Natural killer cell (primary cell): ENCODE measurements around the gene TMEM171. TPM values are rescaled to one million over a fixed set of nuclear protein-coding genes. Genes with fewer than 3 reads are reported as not detected.

Experiments used
- ATAC-seq, 3 donors: fragments of 150-1000 bp in 2 of 3; fragments of 200-7000 bp in 1 of 3; cut with Tn5 transposase; 1 replicate in 1 of 3; 2 replicates in 2 of 3; pipeline ENCODE4 v1.10.0; 2021; ENCODE audit warnings: mild to moderate bottlenecking in 2 of 3, moderate library complexity in 2 of 3
- DNase-seq, 2 donors: peaks; one replicate each; pipeline versions ENCODE4 v3.0.0 to v3.0.0-alpha.2; 2013 to 2021; ENCODE audit warnings: mixed read lengths in 1 of 2
- H3K27ac ChIP-seq: one replicate; pipeline ENCODE4 v1.5.1; 2013; ENCODE audit warnings: mild to moderate bottlenecking, low read length
- H3K27me3 ChIP-seq: one replicate; pipeline ENCODE4 v1.6.1; 2013; ENCODE audit warnings: low read length; ENCODE audit not compliant: control insufficient read depth, insufficient read depth
- H3K36me3 ChIP-seq: one replicate; pipeline ENCODE4 v1.6.1; 2013; ENCODE audit warnings: low read length; ENCODE audit not compliant: control insufficient read depth, insufficient read depth
- H3K4me1 ChIP-seq: one replicate; pipeline ENCODE4 v1.6.1; 2013; ENCODE audit warnings: low read length; ENCODE audit not compliant: control insufficient read depth, insufficient read depth
- H3K4me3 ChIP-seq: one replicate; pipeline ENCODE4 v1.5.1; 2013; ENCODE audit warnings: low read length
- H3K9me3 ChIP-seq: one replicate; pipeline ENCODE4 v1.6.1; 2013; ENCODE audit warnings: low read length; ENCODE audit not compliant: control insufficient read depth, insufficient read depth
- H3K27ac Mint-ChIP-seq, 2 donors: one replicate each; pipeline ENCODE4 v1.8.0; 2022; ENCODE audit warnings: mild to moderate bottlenecking in 2 of 2, mixed read lengths in 2 of 2, moderate library complexity in 1 of 2
- H3K27me3 Mint-ChIP-seq, 2 donors: one replicate each; pipeline ENCODE4 v1.8.0; 2022; ENCODE audit warnings: low read depth in 2 of 2, mixed read lengths in 2 of 2
- H3K36me3 Mint-ChIP-seq: one replicate; pipeline ENCODE4 v1.8.0; 2022; ENCODE audit warnings: mixed read lengths
- H3K4me1 Mint-ChIP-seq, 2 donors: one replicate each; pipeline ENCODE4 v1.8.0; 2022; ENCODE audit warnings: mixed read lengths in 2 of 2
- H3K4me3 Mint-ChIP-seq: one replicate; pipeline ENCODE4 v1.8.0; 2022; ENCODE audit warnings: mild to moderate bottlenecking, moderate library complexity, mixed read lengths
- H3K9me3 Mint-ChIP-seq, 2 donors: one replicate each; pipeline ENCODE4 v1.8.0; 2022; ENCODE audit warnings: mixed read lengths in 2 of 2
- WGBS: methylation state at CpG from one replicate; pipeline ENCODE4 v1.1.7; 2013; ENCODE audit warnings: missing lambda C conversion rate; ENCODE audit not compliant: insufficient coverage; 5-methylcytosine and 5-hydroxymethylcytosine counted together
- intact Hi-C: fragments of 100-400 bp; cut with micrococcal nuclease; formaldehyde crosslinking; loops from one replicate; pipeline ENCODE4 v1.14.2; 2022
- total RNA-seq, 4 donors: library from RNA; stranded (reverse); fragments of 120-200 nt in 1 of 4; gene quantifications; one replicate each; pipeline versions ENCODE4 v1.2.3 to v1.2.4, GENCODE V29; 2013 to 2022
- TF ChIP-seq, protein P1 (sequence below): fragments of 200-600 bp; IDR thresholded peaks from one replicate; pipeline ENCODE4 v1.8.0; 2022; ENCODE audit warnings: antibody characterized with exemption

Gene TMEM171
- total RNA-seq, 3 donors from 2014 or later (not counting 1 experiment from before 2014, with no cell fraction given) = 0.42 to 2.1 (median 0.88) TPM

DNA sequence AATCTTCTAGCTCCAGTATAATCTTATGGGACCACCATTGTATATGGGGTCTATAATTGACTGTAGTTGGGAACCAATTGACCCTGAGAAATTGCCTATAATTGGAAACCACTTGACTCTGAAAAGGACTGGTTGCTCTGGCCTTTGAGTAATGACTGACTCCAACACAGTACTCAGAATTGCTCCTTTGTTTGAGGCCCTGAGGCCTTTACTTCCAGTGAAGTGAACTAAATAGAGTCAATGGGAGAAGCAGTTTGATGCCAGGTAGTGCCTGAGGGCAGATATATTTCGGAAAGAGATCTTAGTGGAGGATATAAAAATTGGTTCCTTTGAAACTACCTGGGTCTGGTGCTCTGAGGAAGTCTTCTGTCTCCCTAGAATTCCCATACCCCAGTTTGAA is 16.0 kb upstream of the TMEM171 start:
- intact Hi-C loops = no loop called here

DNA sequence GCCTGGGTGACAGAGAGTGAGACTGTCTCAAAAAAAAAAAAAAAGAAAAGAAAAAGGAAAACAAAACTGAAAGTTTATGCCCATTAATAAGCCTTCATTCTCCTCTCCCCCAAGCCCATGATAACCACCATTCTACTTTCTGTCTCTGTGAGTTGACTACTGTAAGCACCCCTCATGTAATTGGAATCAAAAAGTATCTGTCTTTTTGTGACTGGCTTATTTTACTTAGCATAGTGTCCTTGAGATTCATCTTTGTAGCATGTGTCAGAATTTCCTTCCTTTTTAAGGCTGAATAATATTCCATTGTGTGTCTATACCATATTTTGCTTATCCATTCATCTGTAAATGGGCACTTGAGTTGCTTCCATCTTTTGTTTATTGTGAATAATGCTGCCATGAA is 14.0 kb upstream of the TMEM171 start:
- Histone ChIP-seq H3K4me1 (no peaks in the 10 kb centered on the region), H3K4me3 (no peak overlapping the region), H3K9me3 (no peaks in the 10 kb centered on the region), H3K27ac (no peak overlapping the region), H3K27me3 (peaks cover 8% of the 10 kb centered on the region), H3K36me3 (no peaks in the 10 kb centered on the region)
- Mint-ChIP-seq H3K4me3 (no peak overlapping the region), H3K4me1 (no peaks in the 10 kb centered on the region), H3K27ac (no peak overlapping the region), H3K9me3 (no peaks in the 10 kb centered on the region), H3K36me3 (no peaks in the 10 kb centered on the region), H3K27me3 (peaks cover 26 to 36% of the 10 kb centered on the region in 2 donors)
- no peak for ATAC-seq
- DNase-seq = no peak
- intact Hi-C loops = no loop called here
- TF ChIP-seq, protein P1, sequence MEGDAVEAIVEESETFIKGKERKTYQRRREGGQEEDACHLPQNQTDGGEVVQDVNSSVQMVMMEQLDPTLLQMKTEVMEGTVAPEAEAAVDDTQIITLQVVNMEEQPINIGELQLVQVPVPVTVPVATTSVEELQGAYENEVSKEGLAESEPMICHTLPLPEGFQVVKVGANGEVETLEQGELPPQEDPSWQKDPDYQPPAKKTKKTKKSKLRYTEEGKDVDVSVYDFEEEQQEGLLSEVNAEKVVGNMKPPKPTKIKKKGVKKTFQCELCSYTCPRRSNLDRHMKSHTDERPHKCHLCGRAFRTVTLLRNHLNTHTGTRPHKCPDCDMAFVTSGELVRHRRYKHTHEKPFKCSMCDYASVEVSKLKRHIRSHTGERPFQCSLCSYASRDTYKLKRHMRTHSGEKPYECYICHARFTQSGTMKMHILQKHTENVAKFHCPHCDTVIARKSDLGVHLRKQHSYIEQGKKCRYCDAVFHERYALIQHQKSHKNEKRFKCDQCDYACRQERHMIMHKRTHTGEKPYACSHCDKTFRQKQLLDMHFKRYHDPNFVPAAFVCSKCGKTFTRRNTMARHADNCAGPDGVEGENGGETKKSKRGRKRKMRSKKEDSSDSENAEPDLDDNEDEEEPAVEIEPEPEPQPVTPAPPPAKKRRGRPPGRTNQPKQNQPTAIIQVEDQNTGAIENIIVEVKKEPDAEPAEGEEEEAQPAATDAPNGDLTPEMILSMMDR = no peak

More for the DNA sequence above, 16.0 kb upstream of the TMEM171 start:
- no peak for DNase-seq
- Histone ChIP-seq H3K9me3 (no peaks in the 10 kb centered on the region), H3K4me1 (no peaks in the 10 kb centered on the region), H3K4me3 (no peak overlapping the region), H3K36me3 (no peaks in the 10 kb centered on the region), H3K27me3 (peaks cover 5% of the 10 kb centered on the region), H3K27ac (no peak overlapping the region)
- no peak overlapping the region for H3K4me3 Mint-ChIP-seq
- TF ChIP-seq, protein P1 = no peak
- H3K36me3 Mint-ChIP-seq = no peaks in the 10 kb centered on the region
- H3K27ac Mint-ChIP-seq = no peak overlapping the region
- H3K27me3 Mint-ChIP-seq = peaks cover 11 to 16% of the 10 kb centered on the region in 2 donors
- H3K4me1 Mint-ChIP-seq = no peaks in the 10 kb centered on the region
- WGBS = 100% methylated on average over 1 of the region's 1 CpG
- ATAC-seq = no peak
- H3K9me3 Mint-ChIP-seq = no peaks in the 10 kb centered on the region

DNA sequence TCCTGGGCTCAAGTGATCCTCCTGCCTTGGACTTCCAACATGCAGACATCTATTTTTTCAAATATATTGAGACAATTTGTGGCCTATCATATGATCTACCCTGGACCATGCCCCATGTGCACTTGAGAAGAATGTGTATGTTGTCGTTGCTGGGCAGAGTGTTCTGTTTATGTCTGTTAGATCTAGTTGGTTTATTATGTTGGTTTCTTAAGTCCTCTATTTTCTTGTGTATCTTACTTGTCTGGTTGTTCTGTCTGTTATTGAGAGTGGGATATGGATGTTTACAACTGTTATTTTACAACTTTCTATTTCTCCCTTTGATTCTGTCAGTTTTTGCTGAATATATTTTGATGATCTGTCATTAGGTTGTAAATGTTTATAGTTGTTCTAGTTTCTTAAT is 10.2 kb upstream of the TMEM171 start:
- Mint-ChIP-seq H3K4me1 (peaks cover 0 to 4% of the 10 kb centered on the region in 2 donors), H3K9me3 (no peaks in the 10 kb centered on the region), H3K4me3 (no peak overlapping the region), H3K36me3 (no peaks in the 10 kb centered on the region), H3K27me3 (peaks cover 30 to 52% of the 10 kb centered on the region in 2 donors), H3K27ac (no peak overlapping the region)
- no peaks in the 10 kb centered on the region for H3K9me3 ChIP-seq
- H3K27me3 ChIP-seq = peaks cover 10% of the 10 kb centered on the region
- intact Hi-C loops = no loop called here
- no peak for ATAC-seq
- no peak overlapping the region for H3K27ac ChIP-seq
- no peak for DNase-seq
- H3K36me3 ChIP-seq = no peaks in the 10 kb centered on the region
- TF ChIP-seq, protein P1 = no peak
- H3K4me1 ChIP-seq = no peaks in the 10 kb centered on the region
- 92% methylated on average over 1 of the region's 1 CpG for whole genome bisulfite sequencing
- no peak overlapping the region for H3K4me3 ChIP-seq

DNA sequence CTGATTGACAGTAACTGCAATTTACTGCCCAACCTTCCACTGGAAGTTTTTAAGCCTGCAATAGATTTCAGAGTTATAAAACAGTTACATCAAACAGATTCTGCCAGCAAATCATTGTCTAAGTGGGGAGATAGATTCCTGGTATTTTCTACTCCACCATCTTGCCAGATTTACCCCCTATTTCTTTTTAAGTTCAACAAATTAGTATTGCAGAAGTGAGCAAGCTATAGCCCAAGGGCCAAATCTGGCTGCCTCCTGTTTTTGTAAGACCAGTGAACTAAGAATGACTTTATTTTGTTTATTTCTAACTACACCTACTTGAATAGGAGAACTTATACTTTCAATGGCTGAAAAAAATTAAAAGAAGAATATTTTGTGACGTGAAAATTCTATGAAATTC is 8.8 kb upstream of the TMEM171 start:
- Mint-ChIP-seq H3K27me3 (peaks cover 30 to 55% of the 10 kb centered on the region in 2 donors), H3K36me3 (no peaks in the 10 kb centered on the region)

More for the DNA sequence above, 8.8 kb upstream of the TMEM171 start:
- H3K4me1 Mint-ChIP-seq = peaks cover 0 to 4% of the 10 kb centered on the region in 2 donors
- no peaks in the 10 kb centered on the region for H3K36me3 ChIP-seq
- no peak overlapping the region for H3K27ac ChIP-seq
- H3K27ac Mint-ChIP-seq = no peak overlapping the region
- intact Hi-C loops = no loop called here
- H3K4me3 Mint-ChIP-seq = no peak overlapping the region
- DNase-seq (no peak), ATAC-seq (no peak)
- WGBS = 60% methylated on average over 1 of the region's 1 CpG
- no peak overlapping the region for H3K4me3 ChIP-seq
- no peaks in the 10 kb centered on the region for H3K9me3 ChIP-seq
- H3K4me1 ChIP-seq = no peaks in the 10 kb centered on the region
- peaks cover 13% of the 10 kb centered on the region for H3K27me3 ChIP-seq
- no peaks in the 10 kb centered on the region for H3K9me3 Mint-ChIP-seq
- TF ChIP-seq, protein P1 = no peak
